Nephron progenitor cell (in vitro differentiated cells): ENCODE data around the gene NCKAP5.

ENCODE experiments used
- DNase-seq: peaks from one replicate; pipeline ENCODE4 v3.0.0; 2021
- H3K27ac Mint-ChIP-seq: 2 replicates; pipeline ENCODE4 v1.8.0; 2021; ENCODE audit warnings: mild to moderate bottlenecking, moderate library complexity, mixed read lengths
- H3K27me3 Mint-ChIP-seq: 2 replicates; pipeline ENCODE4 v1.8.0; 2021; ENCODE audit warnings: mild to moderate bottlenecking, low read depth, mixed read lengths; ENCODE audit not compliant: poor library complexity
- H3K36me3 Mint-ChIP-seq: 2 replicates; pipeline ENCODE4 v1.8.0; 2021; ENCODE audit warnings: low read depth, mixed read lengths
- H3K4me1 Mint-ChIP-seq: 2 replicates; pipeline ENCODE4 v1.8.0; 2021; ENCODE audit warnings: mixed read lengths
- H3K4me3 Mint-ChIP-seq: 2 replicates; pipeline ENCODE4 v1.8.0; 2021; ENCODE audit warnings: mild to moderate bottlenecking, moderate library complexity, mixed read lengths
- H3K9me3 Mint-ChIP-seq: 2 replicates; pipeline ENCODE4 v1.8.0; 2021; ENCODE audit warnings: mild to moderate bottlenecking, moderate library complexity, mixed read lengths
- CTCF ChIP-seq: fragments of 200-600 bp; sonication (generic); IDR thresholded peaks from 2 replicates; pipeline ENCODE4 v1.5.0; 2021; ENCODE audit warnings: antibody characterized with exemption

NCKAP5 gene

GRCh38 chr2:133262893-133263292 lies 305.4 kb downstream of the NCKAP5 start:
- Mint-ChIP-seq H3K4me3 (no peak overlapping the region), H3K27me3 (peaks cover 4% of the 10 kb centered on the region), H3K36me3 (no peaks in the 10 kb centered on the region), H3K27ac (no peak overlapping the region), H3K4me1 (peaks cover 28% of the 10 kb centered on the region), H3K9me3 (peaks cover 3% of the 10 kb centered on the region)
- DNase-seq, result no peak
- TF ChIP-seq CTCF, result no peak

- Mint-ChIP-seq H3K4me1 (no peaks in the 10 kb centered on the region), H3K4me3 (no peak overlapping the region), H3K36me3 (no peaks in the 10 kb centered on the region), H3K27me3 (peaks cover 4% of the 10 kb centered on the region), H3K27ac (no peak overlapping the region), H3K9me3 (peaks cover 3% of the 10 kb centered on the region)
- no peak for TF ChIP-seq CTCF
- no peak for DNase-seq
Observed at GRCh38 chr2:133255360-133255759, 312.9 kb downstream of the NCKAP5 start.

- H3K4me3 Mint-ChIP-seq, result no peak overlapping the region
Observed at GRCh38 chr2:133253793-133254192, 314.5 kb downstream of the NCKAP5 start.

GRCh38 chr2:133252780-133253355 lies 315.4 kb downstream of the NCKAP5 start:
- no peak for DNase-seq
- no peak for TF ChIP-seq CTCF
- no peaks in the 10 kb centered on the region for H3K9me3 Mint-ChIP-seq

More at GRCh38 chr2:133253793-133254192, 314.5 kb downstream of the NCKAP5 start:
- no peaks in the 10 kb centered on the region for H3K4me1 Mint-ChIP-seq
- no peak for TF ChIP-seq CTCF
- no peaks in the 10 kb centered on the region for H3K36me3 Mint-ChIP-seq
- DNase-seq, result no peak
- no peak overlapping the region for H3K27ac Mint-ChIP-seq
- peaks cover under 1% of the 10 kb centered on the region for H3K27me3 Mint-ChIP-seq
- peaks cover under 1% of the 10 kb centered on the region for H3K9me3 Mint-ChIP-seq

GRCh38 chr2:133249362-133249761 lies 318.9 kb downstream of the NCKAP5 start:
- Mint-ChIP-seq H3K27ac (no peak overlapping the region), H3K36me3 (no peaks in the 10 kb centered on the region), H3K27me3 (no peaks in the 10 kb centered on the region), H3K4me1 (no peaks in the 10 kb centered on the region), H3K9me3 (no peaks in the 10 kb centered on the region), H3K4me3 (no peak overlapping the region)
- no peak for TF ChIP-seq CTCF
- no peak for DNase-seq

More at GRCh38 chr2:133252780-133253355, 315.4 kb downstream of the NCKAP5 start:
- Mint-ChIP-seq H3K4me3 (no peak overlapping the region), H3K27me3 (no peaks in the 10 kb centered on the region), H3K36me3 (no peaks in the 10 kb centered on the region), H3K27ac (no peak overlapping the region), H3K4me1 (no peaks in the 10 kb centered on the region)

GRCh38 chr2:133248264-133248663 lies 320.0 kb downstream of the NCKAP5 start:
- H3K27me3 Mint-ChIP-seq, result no peaks in the 10 kb centered on the region
- H3K9me3 Mint-ChIP-seq, result no peaks in the 10 kb centered on the region
- no peak for DNase-seq
- no peak overlapping the region for H3K27ac Mint-ChIP-seq
- no peaks in the 10 kb centered on the region for H3K4me1 Mint-ChIP-seq
- no peak overlapping the region for H3K4me3 Mint-ChIP-seq
- no peak for TF ChIP-seq CTCF
- no peaks in the 10 kb centered on the region for H3K36me3 Mint-ChIP-seq
